Fibroblast of skin of left quadriceps (primary cell): ENCODE data around the gene DPH1.
A peak's percentile ranks its signal among the peaks of the same experiment; 100 is the strongest.

Experiments
- DNase-seq, 2 experiments: peaks; one replicate each; pipeline ENCODE4 v3.0.0-alpha.2; 2013; ENCODE audit warnings: low read depth in 2 of 2

DPH1 gene

GRCh38 chr17:2060681-2061440, 30.9 kb downstream of the DPH1 start:
- DNase-seq: no peak

GRCh38 chr17:2061441-2061958, 31.5 kb downstream of the DPH1 start:
- no peak for DNase-seq

GRCh38 chr17:2062571-2063183, 32.7 kb downstream of the DPH1 start:
- DNase-seq: no peak

- DNase-seq: peak in 1 of 2 experiments; percentile 69
Measured at GRCh38 chr17:2063261-2064146, 33.6 kb downstream of the DPH1 start.

- DNase-seq: no peak
Measured at GRCh38 chr17:2064147-2064489, 34.2 kb downstream of the DPH1 start.

GRCh38 chr17:2064520-2064971, 34.6 kb downstream of the DPH1 start:
- DNase-seq: no peak

- no peak for DNase-seq
Measured at GRCh38 chr17:2064980-2065785, 35.2 kb downstream of the DPH1 start.

GRCh38 chr17:2065949-2066400, 36.0 kb downstream of the DPH1 start:
- DNase-seq: no peak

- no peak for DNase-seq
Measured at GRCh38 chr17:2067048-2067561, 37.2 kb downstream of the DPH1 start.

- no peak for DNase-seq
Measured at GRCh38 chr17:2067608-2068024, 37.7 kb downstream of the DPH1 start.

GRCh38 chr17:2068031-2068518, 38.1 kb downstream of the DPH1 start:
- peak; percentile 67 to 68 for DNase-seq

GRCh38 chr17:2068519-2069051, 38.6 kb downstream of the DPH1 start:
- no peak for DNase-seq

GRCh38 chr17:2070241-2071023, 40.5 kb downstream of the DPH1 start:
- no peak for DNase-seq

GRCh38 chr17:2071024-2071385, 41.1 kb downstream of the DPH1 start:
- DNase-seq: no peak

- no peak for DNase-seq
Measured at GRCh38 chr17:2071455-2072281, 41.7 kb downstream of the DPH1 start.

GRCh38 chr17:2074919-2075318, 45.0 kb downstream of the DPH1 start:
- DNase-seq: no peak

- no peak for DNase-seq
Measured at GRCh38 chr17:2075336-2076086, 45.6 kb downstream of the DPH1 start.
